ENCODE measurements around the gene ARSG. TPM values are rescaled to one million over a fixed set of nuclear protein-coding genes. Genes with fewer than 3 reads are reported as not detected.
A peak's percentile ranks its signal among the peaks of the same experiment; 100 is the strongest.

ARSG gene
- total and polyA plus RNA-seq, 9 of the 15 experiments (the other 6 are each of a cell fraction or from before 2014, with no cell fraction given) = 1.0 to 5.6 (median 1.8) TPM

DNA sequence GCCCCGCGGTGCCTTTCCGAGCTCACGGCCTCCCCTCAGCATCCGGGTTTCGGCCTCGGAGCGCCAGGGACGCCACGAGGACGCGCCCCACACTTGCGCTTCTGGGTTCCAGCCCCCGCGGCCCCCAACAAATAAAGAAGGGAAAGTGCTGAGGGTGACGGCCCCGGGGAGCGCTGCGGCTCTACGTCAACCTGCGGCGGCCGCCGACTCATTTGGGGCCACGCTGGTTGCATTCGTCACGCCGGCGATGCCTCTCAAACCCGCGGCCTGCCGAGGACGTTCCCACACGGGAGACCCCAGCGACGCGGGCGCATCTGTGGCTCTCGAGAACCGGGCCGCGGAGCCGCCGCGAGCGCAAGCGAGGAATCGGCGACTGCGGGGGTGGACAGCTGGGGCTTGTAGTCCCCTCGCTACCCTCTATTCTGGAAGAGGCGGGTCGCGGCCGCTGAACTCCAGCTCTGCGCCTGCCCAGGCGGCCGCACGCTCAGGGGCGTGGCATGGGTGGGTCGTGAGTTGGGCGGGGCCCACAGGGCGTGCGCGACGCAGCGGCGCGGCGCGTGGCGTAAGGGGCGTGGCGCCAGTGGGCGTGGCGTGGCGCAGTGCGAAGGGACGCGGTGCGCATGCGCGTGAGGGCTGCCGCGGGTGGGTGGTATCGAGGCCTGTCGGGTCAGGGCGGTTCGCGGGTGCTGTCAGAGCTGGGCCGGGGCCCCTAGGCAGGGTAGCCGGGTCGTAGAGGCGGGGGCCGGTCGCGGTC, 43.7 kb upstream of the ARSG start, which contains the start of gene AMZ2 (continued):
- TF ChIP-seq, protein P1, sequence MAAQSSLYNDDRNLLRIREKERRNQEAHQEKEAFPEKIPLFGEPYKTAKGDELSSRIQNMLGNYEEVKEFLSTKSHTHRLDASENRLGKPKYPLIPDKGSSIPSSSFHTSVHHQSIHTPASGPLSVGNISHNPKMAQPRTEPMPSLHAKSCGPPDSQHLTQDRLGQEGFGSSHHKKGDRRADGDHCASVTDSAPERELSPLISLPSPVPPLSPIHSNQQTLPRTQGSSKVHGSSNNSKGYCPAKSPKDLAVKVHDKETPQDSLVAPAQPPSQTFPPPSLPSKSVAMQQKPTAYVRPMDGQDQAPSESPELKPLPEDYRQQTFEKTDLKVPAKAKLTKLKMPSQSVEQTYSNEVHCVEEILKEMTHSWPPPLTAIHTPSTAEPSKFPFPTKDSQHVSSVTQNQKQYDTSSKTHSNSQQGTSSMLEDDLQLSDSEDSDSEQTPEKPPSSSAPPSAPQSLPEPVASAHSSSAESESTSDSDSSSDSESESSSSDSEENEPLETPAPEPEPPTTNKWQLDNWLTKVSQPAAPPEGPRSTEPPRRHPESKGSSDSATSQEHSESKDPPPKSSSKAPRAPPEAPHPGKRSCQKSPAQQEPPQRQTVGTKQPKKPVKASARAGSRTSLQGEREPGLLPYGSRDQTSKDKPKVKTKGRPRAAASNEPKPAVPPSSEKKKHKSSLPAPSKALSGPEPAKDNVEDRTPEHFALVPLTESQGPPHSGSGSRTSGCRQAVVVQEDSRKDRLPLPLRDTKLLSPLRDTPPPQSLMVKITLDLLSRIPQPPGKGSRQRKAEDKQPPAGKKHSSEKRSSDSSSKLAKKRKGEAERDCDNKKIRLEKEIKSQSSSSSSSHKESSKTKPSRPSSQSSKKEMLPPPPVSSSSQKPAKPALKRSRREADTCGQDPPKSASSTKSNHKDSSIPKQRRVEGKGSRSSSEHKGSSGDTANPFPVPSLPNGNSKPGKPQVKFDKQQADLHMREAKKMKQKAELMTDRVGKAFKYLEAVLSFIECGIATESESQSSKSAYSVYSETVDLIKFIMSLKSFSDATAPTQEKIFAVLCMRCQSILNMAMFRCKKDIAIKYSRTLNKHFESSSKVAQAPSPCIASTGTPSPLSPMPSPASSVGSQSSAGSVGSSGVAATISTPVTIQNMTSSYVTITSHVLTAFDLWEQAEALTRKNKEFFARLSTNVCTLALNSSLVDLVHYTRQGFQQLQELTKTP (IDR thresholded peaks at IDR 0.05; ENCODE audit: low read depth in 1 of 2, partially characterized antibody in 2 of 2) = no peak
- TF ChIP-seq ZFP1 (CRISPR knock-in tag; IDR thresholded peaks at IDR 0.05) = no peak
- TF ChIP-seq ZNF584 (CRISPR knock-in tag; IDR thresholded peaks at IDR 0.05; ENCODE audit: low read depth) = no peak
- no peak for TF ChIP-seq ZNF668 (CRISPR knock-in tag; IDR thresholded peaks at IDR 0.05)
- no peak for TF ChIP-seq NFXL1 (CRISPR knock-in tag; IDR thresholded peaks at IDR 0.05)
- TF ChIP-seq, protein P2, sequence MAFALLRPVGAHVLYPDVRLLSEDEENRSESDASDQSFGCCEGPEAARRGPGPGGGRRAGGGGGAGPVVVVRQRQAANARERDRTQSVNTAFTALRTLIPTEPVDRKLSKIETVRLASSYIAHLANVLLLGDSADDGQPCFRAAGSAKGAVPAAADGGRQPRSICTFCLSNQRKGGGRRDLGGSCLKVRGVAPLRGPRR (CRISPR knock-in tag; IDR thresholded peaks at IDR 0.05) = no peak
- TF ChIP-seq, protein P3, sequence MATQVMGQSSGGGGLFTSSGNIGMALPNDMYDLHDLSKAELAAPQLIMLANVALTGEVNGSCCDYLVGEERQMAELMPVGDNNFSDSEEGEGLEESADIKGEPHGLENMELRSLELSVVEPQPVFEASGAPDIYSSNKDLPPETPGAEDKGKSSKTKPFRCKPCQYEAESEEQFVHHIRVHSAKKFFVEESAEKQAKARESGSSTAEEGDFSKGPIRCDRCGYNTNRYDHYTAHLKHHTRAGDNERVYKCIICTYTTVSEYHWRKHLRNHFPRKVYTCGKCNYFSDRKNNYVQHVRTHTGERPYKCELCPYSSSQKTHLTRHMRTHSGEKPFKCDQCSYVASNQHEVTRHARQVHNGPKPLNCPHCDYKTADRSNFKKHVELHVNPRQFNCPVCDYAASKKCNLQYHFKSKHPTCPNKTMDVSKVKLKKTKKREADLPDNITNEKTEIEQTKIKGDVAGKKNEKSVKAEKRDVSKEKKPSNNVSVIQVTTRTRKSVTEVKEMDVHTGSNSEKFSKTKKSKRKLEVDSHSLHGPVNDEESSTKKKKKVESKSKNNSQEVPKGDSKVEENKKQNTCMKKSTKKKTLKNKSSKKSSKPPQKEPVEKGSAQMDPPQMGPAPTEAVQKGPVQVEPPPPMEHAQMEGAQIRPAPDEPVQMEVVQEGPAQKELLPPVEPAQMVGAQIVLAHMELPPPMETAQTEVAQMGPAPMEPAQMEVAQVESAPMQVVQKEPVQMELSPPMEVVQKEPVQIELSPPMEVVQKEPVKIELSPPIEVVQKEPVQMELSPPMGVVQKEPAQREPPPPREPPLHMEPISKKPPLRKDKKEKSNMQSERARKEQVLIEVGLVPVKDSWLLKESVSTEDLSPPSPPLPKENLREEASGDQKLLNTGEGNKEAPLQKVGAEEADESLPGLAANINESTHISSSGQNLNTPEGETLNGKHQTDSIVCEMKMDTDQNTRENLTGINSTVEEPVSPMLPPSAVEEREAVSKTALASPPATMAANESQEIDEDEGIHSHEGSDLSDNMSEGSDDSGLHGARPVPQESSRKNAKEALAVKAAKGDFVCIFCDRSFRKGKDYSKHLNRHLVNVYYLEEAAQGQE (IDR thresholded peaks at IDR 0.05; ENCODE audit: borderline replicate concordance) = no peak; the same call in 1 of the 2 replicates
- TF ChIP-seq, protein P3 (CRISPR knock-in tag; IDR thresholded peaks at IDR 0.05; ENCODE audit: low read depth) = no peak
- TF ChIP-seq ADNP (tag; IDR thresholded peaks at IDR 0.05) = no peak
- TF ChIP-seq CXXC5 (CRISPR knock-in tag; IDR thresholded peaks at IDR 0.05) = peak; percentile 94
- TF ChIP-seq ZNF174 (CRISPR knock-in tag; IDR thresholded peaks at IDR 0.05) = no peak
- no peak for TF ChIP-seq NFIX (CRISPR knock-in tag; IDR thresholded peaks at IDR 0.05; ENCODE audit: low read depth)
- no peak for TF ChIP-seq ZNF24 (IDR thresholded peaks at IDR 0.05)
- TF ChIP-seq POLR2AphosphoS5 (IDR thresholded peaks at IDR 0.05; ENCODE audit: control insufficient read depth, insufficient read depth, low read depth, low read length) = peak; percentile 62; the same call in 1 of the 2 replicates
